GM11168 (cell line): ENCODE data around the gene ISLR2.

Experiments used
- in situ Hi-C: fragments of 300-500 bp; cut with MboI; formaldehyde crosslinking; loops from one replicate; pipeline ENCODE4 v1.12.0; 2022; ENCODE audit warnings: low sequenced_read_pairs; ENCODE audit not compliant: unreplicated experiment

ISLR2 gene

GRCh38 chr15:74128785-74129585 is 1.4 kb upstream of the ISLR2 start:
- in situ Hi-C loops = no loop called here

DNA sequence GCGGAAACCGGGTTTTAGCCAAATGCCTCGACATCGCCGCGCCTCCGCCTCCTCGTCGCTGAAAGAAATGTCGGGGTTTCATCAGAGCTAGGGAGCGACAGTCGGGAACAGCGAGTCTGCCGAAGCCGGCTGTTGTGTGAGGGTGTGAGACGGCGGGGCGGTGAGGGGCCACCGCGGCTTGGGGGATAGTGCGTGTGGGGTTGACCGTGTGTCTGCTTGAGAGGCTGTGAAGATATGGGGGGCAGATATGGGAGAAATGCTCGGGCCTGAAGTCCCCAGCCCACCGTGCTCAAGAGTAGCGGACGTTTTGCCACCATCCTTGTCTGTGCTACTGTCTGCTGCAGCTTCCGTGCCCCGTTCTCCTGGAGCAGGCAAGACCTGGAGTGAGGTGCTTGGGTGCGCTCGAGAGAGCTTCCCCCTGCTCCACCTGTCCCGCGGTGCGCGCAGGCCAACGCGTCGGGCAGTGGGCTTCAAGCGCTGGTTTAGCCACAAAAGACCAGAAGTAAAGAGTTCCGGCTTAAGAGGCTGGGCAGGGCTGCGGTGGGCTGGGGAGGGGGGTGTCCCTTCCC is 716 bp upstream of the ISLR2 start:
- in situ Hi-C loops = no loop called here

GRCh38 chr15:74130849-74131627 is 652 bp downstream of the ISLR2 start:
- in situ Hi-C loops = no loop called here

- in situ Hi-C loops = no loop called here
These were observed 1.4 kb downstream of the ISLR2 start for GRCh38 chr15:74131628-74132413.

DNA sequence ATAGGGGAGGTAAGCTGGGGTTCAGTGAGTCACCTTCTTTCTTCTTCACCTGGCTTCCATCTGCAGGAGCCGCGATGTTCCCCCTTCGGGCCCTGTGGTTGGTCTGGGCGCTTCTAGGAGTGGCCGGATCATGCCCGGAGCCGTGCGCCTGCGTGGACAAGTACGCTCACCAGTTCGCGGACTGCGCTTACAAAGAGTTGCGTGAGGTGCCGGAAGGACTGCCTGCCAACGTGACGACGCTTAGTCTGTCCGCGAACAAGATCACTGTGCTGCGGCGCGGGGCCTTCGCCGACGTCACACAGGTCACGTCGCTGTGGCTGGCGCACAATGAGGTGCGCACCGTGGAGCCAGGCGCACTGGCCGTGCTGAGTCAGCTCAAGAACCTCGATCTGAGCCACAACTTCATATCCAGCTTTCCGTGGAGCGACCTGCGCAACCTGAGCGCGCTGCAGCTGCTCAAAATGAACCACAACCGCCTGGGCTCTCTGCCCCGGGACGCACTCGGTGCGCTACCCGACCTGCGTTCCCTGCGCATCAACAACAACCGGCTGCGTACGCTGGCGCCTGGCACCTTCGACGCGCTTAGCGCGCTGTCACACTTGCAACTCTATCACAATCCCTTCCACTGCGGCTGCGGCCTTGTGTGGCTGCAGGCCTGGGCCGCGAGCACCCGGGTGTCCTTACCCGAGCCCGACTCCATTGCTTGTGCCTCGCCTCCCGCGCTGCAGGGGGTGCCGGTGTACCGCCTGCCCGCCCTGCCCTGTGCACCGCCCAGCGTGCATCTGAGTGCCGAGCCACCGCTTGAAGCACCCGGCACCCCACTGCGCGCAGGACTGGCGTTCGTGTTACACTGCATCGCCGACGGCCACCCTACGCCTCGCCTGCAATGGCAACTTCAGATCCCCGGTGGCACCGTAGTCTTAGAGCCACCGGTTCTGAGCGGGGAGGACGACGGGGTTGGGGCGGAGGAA is 2.6 kb downstream of the ISLR2 start:
- in situ Hi-C loops = no loop called here

- in situ Hi-C loops = no loop called here
These were observed 3.5 kb downstream of the ISLR2 start for GRCh38 chr15:74133694-74134386.

DNA sequence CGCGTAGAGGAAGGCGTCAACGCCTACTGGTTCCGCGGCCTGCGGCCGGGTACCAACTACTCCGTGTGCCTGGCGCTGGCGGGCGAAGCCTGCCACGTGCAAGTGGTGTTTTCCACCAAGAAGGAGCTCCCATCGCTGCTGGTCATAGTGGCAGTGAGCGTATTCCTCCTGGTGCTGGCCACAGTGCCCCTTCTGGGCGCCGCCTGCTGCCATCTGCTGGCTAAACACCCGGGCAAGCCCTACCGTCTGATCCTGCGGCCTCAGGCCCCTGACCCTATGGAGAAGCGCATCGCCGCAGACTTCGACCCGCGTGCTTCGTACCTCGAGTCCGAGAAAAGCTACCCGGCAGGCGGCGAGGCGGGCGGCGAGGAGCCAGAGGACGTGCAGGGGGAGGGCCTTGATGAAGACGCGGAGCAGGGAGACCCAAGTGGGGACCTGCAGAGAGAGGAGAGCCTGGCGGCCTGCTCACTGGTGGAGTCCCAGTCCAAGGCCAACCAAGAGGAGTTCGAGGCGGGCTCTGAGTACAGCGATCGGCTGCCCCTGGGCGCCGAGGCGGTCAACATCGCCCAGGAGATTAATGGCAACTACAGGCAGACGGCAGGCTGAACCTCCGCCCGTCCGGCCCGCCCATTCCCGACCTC is 4.1 kb downstream of the ISLR2 start:
- in situ Hi-C loops = loop anchor here (5.0 kb wide), 1 partner anchor 173 kb away; no protein-coding TSS in a partner anchor

- in situ Hi-C loops = loop anchor here (5.0 kb wide), 1 partner anchor 172 kb away; no protein-coding TSS in a partner anchor
These were observed 4.7 kb downstream of the ISLR2 start for GRCh38 chr15:74135041-74135565.

- in situ Hi-C loops = loop anchor here (5.0 kb wide), 1 partner anchor 171 kb away; no protein-coding TSS in a partner anchor
These were observed 6.1 kb downstream of the ISLR2 start for GRCh38 chr15:74136540-74136813.

DNA sequence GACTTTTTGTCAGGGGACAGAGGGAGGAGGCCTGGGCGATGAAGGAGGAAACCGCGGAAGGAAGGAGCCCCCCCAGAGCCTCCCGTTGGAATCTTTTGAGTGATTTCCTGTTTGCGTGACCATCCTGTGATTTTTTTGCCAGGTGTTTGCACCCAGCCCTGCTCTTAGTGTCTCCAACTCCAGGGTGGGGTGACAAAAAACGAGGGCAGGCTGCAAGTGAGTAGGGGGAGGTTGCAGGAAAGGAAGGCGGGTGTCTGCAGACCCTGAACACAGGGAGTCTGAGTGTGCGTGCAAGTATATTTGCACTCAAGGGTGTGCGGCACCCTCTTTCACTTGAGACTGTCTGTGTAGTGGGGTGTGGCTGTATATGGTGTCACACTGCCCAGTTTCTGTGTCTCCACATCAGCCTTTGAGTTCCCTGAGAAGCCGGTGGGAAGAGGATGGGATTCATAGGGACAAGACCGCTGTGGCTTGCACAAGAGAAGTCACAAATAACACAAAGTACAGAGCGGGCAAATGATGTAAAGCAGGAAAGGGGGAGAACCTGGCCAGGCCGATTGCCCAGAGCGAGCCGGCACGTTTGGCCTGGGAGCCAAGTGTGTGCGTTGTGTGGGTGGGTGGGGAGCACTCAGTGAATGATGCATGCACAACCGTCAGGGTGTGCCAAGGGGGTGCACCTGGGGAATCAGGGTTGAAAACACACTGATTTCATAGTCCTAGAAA is 6.6 kb downstream of the ISLR2 start:
- in situ Hi-C loops = loop anchor here (5.0 kb wide), 1 partner anchor 170 kb away; no protein-coding TSS in a partner anchor

DNA sequence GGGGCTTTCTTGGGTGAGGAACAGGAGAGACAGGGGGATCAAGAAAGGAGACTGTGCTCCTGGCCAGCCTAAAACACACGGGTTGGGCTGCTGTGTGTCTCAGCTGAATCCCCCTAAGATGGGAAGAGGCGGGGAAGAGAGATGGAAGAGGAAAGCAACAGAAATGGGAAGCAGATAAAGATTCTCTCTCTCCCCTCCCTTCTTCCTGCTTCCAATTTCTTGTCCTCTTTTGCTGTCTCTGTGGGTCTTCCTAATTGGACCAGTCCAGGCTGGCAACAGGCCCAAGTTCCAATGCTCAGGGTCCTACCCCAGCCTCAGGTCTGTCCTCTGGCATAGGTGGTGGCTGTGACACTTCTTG is 7.1 kb downstream of the ISLR2 start:
- in situ Hi-C loops = loop anchor here (5.0 kb wide), 1 partner anchor 170 kb away; no protein-coding TSS in a partner anchor

DNA sequence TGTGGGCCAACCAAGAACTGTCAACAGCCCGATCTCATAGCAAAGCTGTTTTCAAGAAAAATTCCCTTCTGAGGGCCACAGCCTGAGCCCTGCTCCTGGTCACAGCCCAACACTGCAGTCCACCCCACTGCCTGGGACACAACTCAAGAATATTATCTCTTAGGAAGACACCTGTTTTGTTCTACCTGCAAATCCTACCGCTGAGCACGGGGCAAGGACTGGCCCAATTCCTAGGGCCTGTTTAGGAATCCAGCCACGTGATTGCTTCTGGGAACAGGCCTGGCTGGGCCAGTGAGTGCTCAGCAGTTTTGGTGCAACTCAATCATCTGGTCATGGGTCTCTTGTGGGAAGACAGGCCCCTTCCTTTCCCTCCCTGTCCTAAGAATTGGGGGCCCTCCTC is 8.3 kb downstream of the ISLR2 start:
- in situ Hi-C loops = loop anchor here (5.0 kb wide), 1 partner anchor 169 kb away; no protein-coding TSS in a partner anchor

GRCh38 chr15:74141591-74141990 is 11.2 kb downstream of the ISLR2 start:
- in situ Hi-C loops = no loop called here

DNA sequence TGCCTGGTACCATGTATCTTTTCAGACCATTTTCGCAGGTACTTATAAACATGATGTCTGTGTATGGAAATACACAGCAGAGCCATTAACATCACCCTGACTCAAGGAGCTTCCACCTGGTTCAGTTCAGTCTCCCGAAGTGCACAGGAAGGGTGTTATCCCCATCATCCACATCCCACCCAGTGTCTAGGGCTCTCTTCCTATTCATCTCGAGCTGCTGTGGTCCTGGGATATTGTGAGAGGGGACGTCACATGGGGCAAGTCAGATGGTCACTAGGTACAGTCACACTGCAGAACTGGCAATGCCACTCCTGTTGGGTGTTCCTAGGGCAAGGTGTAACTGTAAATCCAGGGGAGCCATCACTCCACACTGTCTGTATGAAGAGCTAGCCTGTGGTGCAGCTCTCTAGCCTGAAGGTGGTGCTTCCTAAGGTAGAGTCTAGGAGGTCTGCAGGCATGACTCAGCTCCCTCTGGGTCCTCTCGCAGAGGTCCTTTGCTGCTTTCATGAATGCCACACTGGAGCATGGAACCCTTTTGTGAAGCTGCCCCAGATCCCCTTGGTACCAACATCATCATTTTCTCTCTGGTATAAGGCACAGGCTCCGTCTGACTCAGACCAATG is 13.9 kb downstream of the ISLR2 start:
- in situ Hi-C loops = no loop called here

GRCh38 chr15:74146277-74146800 is 16.0 kb downstream of the ISLR2 start:
- in situ Hi-C loops = no loop called here

- in situ Hi-C loops = no loop called here
These were observed 16.7 kb downstream of the ISLR2 start for GRCh38 chr15:74147051-74147450.
